Progenitor cell of endocrine pancreas (in vitro differentiated cells): ENCODE measurements around the gene TMEM132D. TPM values are rescaled to one million over a fixed set of nuclear protein-coding genes. Genes with fewer than 3 reads are reported as not detected.

Source experiments
- DNase-seq: peaks from one replicate; pipeline ENCODE4 v3.0.0; 2021; ENCODE audit warnings: low spot score; ENCODE audit not compliant: unreplicated experiment
- H3K27ac Mint-ChIP-seq: 2 replicates; pipeline ENCODE4 v1.8.0; 2021; ENCODE audit warnings: mild to moderate bottlenecking, moderate library complexity, mixed read lengths
- H3K27me3 Mint-ChIP-seq: 2 replicates; pipeline ENCODE4 v1.8.0; 2021; ENCODE audit warnings: mixed read lengths
- H3K36me3 Mint-ChIP-seq: 2 replicates; pipeline ENCODE4 v1.8.0; 2022; ENCODE audit warnings: mixed read lengths; ENCODE audit not compliant: insufficient read depth
- H3K4me1 Mint-ChIP-seq: 2 replicates; pipeline ENCODE4 v1.8.0; 2021; ENCODE audit warnings: low read depth, mixed read lengths
- H3K4me3 Mint-ChIP-seq: 2 replicates; pipeline ENCODE4 v1.8.0; 2021; ENCODE audit warnings: low read depth, mild to moderate bottlenecking, moderate library complexity, mixed read lengths
- H3K9me3 Mint-ChIP-seq: 2 replicates; pipeline ENCODE4 v1.8.0; 2021; ENCODE audit warnings: low read depth, mixed read lengths
- CTCF ChIP-seq: fragments of 200-600 bp; sonication (generic); IDR thresholded peaks from one replicate; pipeline ENCODE4 v1.5.0; 2021; ENCODE audit warnings: antibody characterized with exemption, mild to moderate bottlenecking; ENCODE audit not compliant: unreplicated experiment
- total RNA-seq: library from RNA; stranded (reverse); gene quantifications from 2 replicates; pipeline ENCODE4 v1.2.1, GENCODE V29; 2021

TMEM132D gene
- total RNA-seq, 1 donor from 2014 or later, result 0.46 TPM

- Mint-ChIP-seq H3K36me3 (no peaks in the 10 kb centered on the region), H3K27me3 (peaks cover 56% of the 10 kb centered on the region), H3K4me1 (peaks cover 3% of the 10 kb centered on the region), H3K4me3 (no peak overlapping the region), H3K27ac (no peak overlapping the region), H3K9me3 (no peaks in the 10 kb centered on the region)
- no peak for TF ChIP-seq CTCF
- no peak for DNase-seq
Observed at GRCh38 chr12:129868575-129868974, 35.2 kb downstream of the TMEM132D start.

- TF ChIP-seq CTCF, result no peak
- no peak for DNase-seq
- no peaks in the 10 kb centered on the region for H3K4me1 Mint-ChIP-seq
- no peak overlapping the region for H3K4me3 Mint-ChIP-seq
- H3K27me3 Mint-ChIP-seq, result peaks cover 30% of the 10 kb centered on the region
- H3K9me3 Mint-ChIP-seq, result no peaks in the 10 kb centered on the region
- no peak overlapping the region for H3K27ac Mint-ChIP-seq
- H3K36me3 Mint-ChIP-seq, result no peaks in the 10 kb centered on the region
Observed at GRCh38 chr12:129863938-129864337, 39.9 kb downstream of the TMEM132D start.

GRCh38 chr12:129862561-129863175 is 41.2 kb downstream of the TMEM132D start:
- DNase-seq, result no peak
- no peak overlapping the region for H3K4me3 Mint-ChIP-seq
- no peak for TF ChIP-seq CTCF
- H3K27me3 Mint-ChIP-seq, result peaks cover 23% of the 10 kb centered on the region
- H3K27ac Mint-ChIP-seq, result no peak overlapping the region
- H3K4me1 Mint-ChIP-seq, result no peaks in the 10 kb centered on the region
- H3K9me3 Mint-ChIP-seq, result no peaks in the 10 kb centered on the region
- H3K36me3 Mint-ChIP-seq, result no peaks in the 10 kb centered on the region

GRCh38 chr12:129861951-129862350 is 41.9 kb downstream of the TMEM132D start:
- no peak for TF ChIP-seq CTCF
- Mint-ChIP-seq H3K9me3 (no peaks in the 10 kb centered on the region), H3K36me3 (no peaks in the 10 kb centered on the region), H3K27me3 (peaks cover 20% of the 10 kb centered on the region), H3K4me3 (no peak overlapping the region), H3K4me1 (no peaks in the 10 kb centered on the region), H3K27ac (no peak overlapping the region)
- no peak for DNase-seq

- Mint-ChIP-seq H3K9me3 (no peaks in the 10 kb centered on the region), H3K27ac (no peak overlapping the region), H3K27me3 (peaks cover 6% of the 10 kb centered on the region), H3K36me3 (no peaks in the 10 kb centered on the region), H3K4me3 (no peak overlapping the region), H3K4me1 (no peaks in the 10 kb centered on the region)
- no peak for TF ChIP-seq CTCF
- DNase-seq, result no peak
Observed at GRCh38 chr12:129854591-129854990, 49.2 kb downstream of the TMEM132D start.
